ENCODE data around the gene CNPPD1. TPM values are rescaled to one million over a fixed set of nuclear protein-coding genes. Genes with fewer than 3 reads are reported as not detected.

CNPPD1 gene
- total and polyA plus RNA-seq, 11 donors, result 37.3 to 118 (median 57.2) TPM

DNA sequence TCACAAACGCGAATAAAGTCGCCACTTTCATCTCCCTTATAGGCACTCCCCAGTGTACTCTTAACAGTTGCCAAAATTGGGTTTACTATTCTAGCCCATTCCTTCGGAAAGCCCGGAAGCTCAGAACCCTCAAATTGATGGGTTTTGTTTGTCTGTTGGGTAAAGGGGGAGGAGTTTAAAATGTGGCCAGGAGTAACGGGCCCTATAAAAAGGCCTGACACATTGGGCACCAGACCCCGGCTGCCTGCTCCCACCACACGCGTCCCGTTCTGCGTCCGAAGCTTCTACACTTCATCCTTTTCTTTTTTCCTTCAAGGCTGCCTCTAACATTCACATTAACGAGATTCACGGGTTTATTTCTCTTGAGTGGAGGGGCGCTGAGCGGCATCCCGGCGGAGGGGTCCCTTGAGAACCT, 16.9 kb downstream of the CNPPD1 start:
- 7 to 12% (median 11%) methylated on average over 18 of the region's 18 CpGs for WGBS, 4 donors
- Histone ChIP-seq H3K4me3 (peak overlapping the region; percentile 42 to 88 (median 68)), H3K4me1 (peaks cover 0 to 15% (median 10%) of the 10 kb centered on the region in 12 donors), H3K27me3 (no peaks in the 10 kb centered on the region), H3K36me3 (peaks cover 0 to 26% (median 22%) of the 10 kb centered on the region in 9 donors), H3K9me3 (no peaks in the 10 kb centered on the region), H3K27ac (peak overlapping the region; percentile 88 to 99 (median 95))
- no peak for ATAC-seq
- intact Hi-C loops (cut with DNase I), result loop anchor here (1.0 to 10.0 kb wide), 19 partner anchors 12 to 305 kb away; partner anchors contain the start of genes ZFAND2B (in 4 of the 10), CRYBA2 (in 3 of the 10), DNPEP (in 3 of the 10) and CNPPD1 (in 1 of the 10)
- TF ChIP-seq, protein P1, sequence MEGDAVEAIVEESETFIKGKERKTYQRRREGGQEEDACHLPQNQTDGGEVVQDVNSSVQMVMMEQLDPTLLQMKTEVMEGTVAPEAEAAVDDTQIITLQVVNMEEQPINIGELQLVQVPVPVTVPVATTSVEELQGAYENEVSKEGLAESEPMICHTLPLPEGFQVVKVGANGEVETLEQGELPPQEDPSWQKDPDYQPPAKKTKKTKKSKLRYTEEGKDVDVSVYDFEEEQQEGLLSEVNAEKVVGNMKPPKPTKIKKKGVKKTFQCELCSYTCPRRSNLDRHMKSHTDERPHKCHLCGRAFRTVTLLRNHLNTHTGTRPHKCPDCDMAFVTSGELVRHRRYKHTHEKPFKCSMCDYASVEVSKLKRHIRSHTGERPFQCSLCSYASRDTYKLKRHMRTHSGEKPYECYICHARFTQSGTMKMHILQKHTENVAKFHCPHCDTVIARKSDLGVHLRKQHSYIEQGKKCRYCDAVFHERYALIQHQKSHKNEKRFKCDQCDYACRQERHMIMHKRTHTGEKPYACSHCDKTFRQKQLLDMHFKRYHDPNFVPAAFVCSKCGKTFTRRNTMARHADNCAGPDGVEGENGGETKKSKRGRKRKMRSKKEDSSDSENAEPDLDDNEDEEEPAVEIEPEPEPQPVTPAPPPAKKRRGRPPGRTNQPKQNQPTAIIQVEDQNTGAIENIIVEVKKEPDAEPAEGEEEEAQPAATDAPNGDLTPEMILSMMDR (IDR thresholded peaks at IDR 0.05), result no peak
- TF ChIP-seq POLR2A (IDR thresholded peaks at IDR 0.05), result no peak
- DNase-seq, result no peak

DNA sequence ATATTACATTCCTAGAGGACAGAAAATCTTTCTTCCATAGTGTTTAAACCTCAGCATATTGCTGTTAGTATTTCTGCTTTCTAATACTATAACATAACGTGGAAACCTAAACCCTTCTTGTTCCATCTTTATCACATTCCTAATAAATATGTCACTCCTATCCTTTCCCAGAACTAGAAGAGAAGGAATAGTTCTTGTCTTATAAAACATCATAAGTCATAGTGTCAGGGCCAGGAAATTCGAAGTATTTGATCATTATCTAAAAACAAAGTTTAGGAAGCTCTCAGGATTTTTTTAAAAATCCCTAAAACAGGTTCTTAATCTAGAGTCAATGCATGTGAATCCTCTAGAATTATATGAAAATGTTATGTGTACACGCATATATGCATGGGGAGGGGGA, 18.1 kb downstream of the CNPPD1 start:
- DNase-seq, result no peak
- Histone ChIP-seq H3K36me3 (peaks cover 0 to 37% (median 32%) of the 10 kb centered on the region in 9 donors), H3K27me3 (no peaks in the 10 kb centered on the region), H3K27ac (no peak overlapping the region), H3K4me3 (no peak overlapping the region), H3K4me1 (peaks cover 0 to 15% (median 10%) of the 10 kb centered on the region in 12 donors), H3K9me3 (no peaks in the 10 kb centered on the region)
- intact Hi-C loops (cut with DNase I), result loop anchor here in 7 of 10 donors (5.0 to 10.0 kb wide), 7 partner anchors 86 to 304 kb away; partner anchors contain the start of genes CRYBA2 (in 3 of the 7) and WNT6 (in 1 of the 7)
- no peak for ATAC-seq
- 85 to 92% (median 89%) methylated on average over 3 of the region's 3 CpGs for WGBS, 4 donors
- TF ChIP-seq POLR2A (IDR thresholded peaks at IDR 0.05), result no peak
- TF ChIP-seq, protein P1 (IDR thresholded peaks at IDR 0.05), result no peak

GRCh38 chr2:219158025-219158424, 18.7 kb downstream of the CNPPD1 start:
- TF ChIP-seq, protein P1 (IDR thresholded peaks at IDR 0.05), result no peak
- TF ChIP-seq POLR2A (IDR thresholded peaks at IDR 0.05), result no peak
- H3K4me1 ChIP-seq, result peaks cover 0 to 15% (median 10%) of the 10 kb centered on the region in 12 donors
- no peak for DNase-seq
- ATAC-seq, result no peak
- WGBS, 4 donors, result 95 to 98% (median 96%) methylated on average over 4 of the region's 4 CpGs
- H3K27ac ChIP-seq, result no peak overlapping the region
- H3K36me3 ChIP-seq, result peaks cover 0 to 43% (median 38%) of the 10 kb centered on the region in 9 donors
- intact Hi-C loops (cut with DNase I), result loop anchor here in 7 of 10 donors (5.0 to 10.0 kb wide), 7 partner anchors 86 to 303 kb away; partner anchors contain the start of genes CRYBA2 (in 3 of the 7) and WNT6 (in 1 of the 7)
- no peaks in the 10 kb centered on the region for H3K9me3 ChIP-seq
- no peak overlapping the region for H3K4me3 ChIP-seq
- H3K27me3 ChIP-seq, result no peaks in the 10 kb centered on the region

DNA sequence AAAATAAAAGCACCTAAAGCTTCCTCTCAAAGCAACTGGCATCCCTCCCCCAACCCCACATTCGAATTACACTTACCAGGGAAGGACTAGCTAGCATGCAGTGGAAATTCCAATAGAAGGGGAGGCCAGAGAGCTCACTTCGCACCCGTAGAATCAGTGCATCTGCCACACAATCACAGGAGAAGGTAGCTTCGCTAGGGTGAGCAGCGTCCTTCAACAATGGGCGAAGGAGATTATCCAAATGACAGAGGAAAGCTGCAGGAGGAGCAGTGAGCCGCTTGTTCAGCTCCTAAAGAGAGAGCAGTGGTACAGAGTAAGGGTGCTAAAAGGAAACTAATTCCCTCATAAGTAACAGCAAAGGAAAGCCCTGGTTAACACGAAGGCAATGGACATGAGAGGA, 19.3 kb downstream of the CNPPD1 start:
- no peak overlapping the region for H3K4me3 ChIP-seq
- DNase-seq (no peak), ATAC-seq (no peak)
- no peak for TF ChIP-seq POLR2A (IDR thresholded peaks at IDR 0.05)
- TF ChIP-seq, protein P1 (IDR thresholded peaks at IDR 0.05), result no peak
- WGBS, 4 donors, result 87 to 93% (median 88%) methylated on average over 8 of the region's 8 CpGs
- no peaks in the 10 kb centered on the region for H3K9me3 ChIP-seq
- no peak overlapping the region for H3K27ac ChIP-seq
- H3K27me3 ChIP-seq, result no peaks in the 10 kb centered on the region
- peaks cover 0 to 48% (median 41%) of the 10 kb centered on the region in 9 donors for H3K36me3 ChIP-seq
- intact Hi-C loops (cut with DNase I), result loop anchor here in 8 of 10 donors (2.0 to 10.0 kb wide), 8 partner anchors 85 to 303 kb away; partner anchors contain the start of genes CRYBA2 (in 3 of the 8) and WNT6 (in 1 of the 8)
- peaks cover 0 to 15% (median 10%) of the 10 kb centered on the region in 12 donors for H3K4me1 ChIP-seq

Measured in heart left ventricle (tissue), 16 donors.